GM03348 (cell line): ENCODE measurements around the gene EFEMP2.
A peak's percentile ranks its signal among the peaks of the same experiment; 100 is the strongest.

Source experiments
- DNase-seq: peaks from one replicate; pipeline ENCODE4 v3.0.0; 2012; ENCODE audit warnings: low spot score

Gene EFEMP2

GRCh38 chr11:65866509-65867283 is 5.9 kb downstream of the EFEMP2 start:
- DNase-seq, result no peak

GRCh38 chr11:65865550-65866172 is 6.9 kb downstream of the EFEMP2 start:
- DNase-seq, result no peak

- no peak for DNase-seq
Measured at GRCh38 chr11:65864706-65865471, 7.7 kb downstream of the EFEMP2 start.

- no peak for DNase-seq
Measured at GRCh38 chr11:65863889-65864705, 8.5 kb downstream of the EFEMP2 start.

GRCh38 chr11:65862941-65863888 is 9.4 kb downstream of the EFEMP2 start:
- DNase-seq, result no peak

- DNase-seq, result no peak
Measured at GRCh38 chr11:65862191-65862735, 10.3 kb downstream of the EFEMP2 start.

GRCh38 chr11:65861533-65862183 is 10.9 kb downstream of the EFEMP2 start:
- no peak for DNase-seq

GRCh38 chr11:65861165-65861505 is 11.5 kb downstream of the EFEMP2 start:
- DNase-seq, result no peak

- DNase-seq, result peak; percentile 92
Measured at GRCh38 chr11:65860278-65861164, 12.1 kb downstream of the EFEMP2 start, which contains the start of gene MUS81. MUS81 (plus strand) TSS chr11:65860433; CDS start chr11:65860754, 321 bp downstream.

- no peak for DNase-seq
Measured at GRCh38 chr11:65859812-65860277, 12.8 kb downstream of the EFEMP2 start.

GRCh38 chr11:65859095-65859811 is 13.3 kb downstream of the EFEMP2 start:
- DNase-seq, result peak; percentile 96

- no peak for DNase-seq
Measured at GRCh38 chr11:65858681-65859087, 13.9 kb downstream of the EFEMP2 start.

GRCh38 chr11:65857853-65858680 is 14.5 kb downstream of the EFEMP2 start, which contains the start of gene CFL1:
CFL1 (minus strand) TSS chr11:65858180; CDS start chr11:65858099, 81 bp downstream.
- DNase-seq, result peak; percentile 94

- DNase-seq, result no peak
Measured at GRCh38 chr11:65857500-65857852, 15.1 kb downstream of the EFEMP2 start.

GRCh38 chr11:65856689-65857499 is 15.7 kb downstream of the EFEMP2 start:
- peak; percentile 87 for DNase-seq

- DNase-seq, result no peak
Measured at GRCh38 chr11:65855927-65856363, 16.7 kb downstream of the EFEMP2 start.
